MCF 10A (cell line): Measurements from ENCODE around the gene PIK3CG. TPM values are rescaled to one million over a fixed set of nuclear protein-coding genes. Genes with fewer than 3 reads are reported as not detected.
"Not testable (repeated sequence)": the region's sequence is repeated elsewhere in the genome, so short reads cannot be mapped to it uniquely, and the experiment has no call there.

Experiments
- BruUV-seq: library from RNA; stranded (reverse); fragments of 400-500 nt; replicated peaks from 2 replicates; lab custom pipeline; 2021; lab: Mats Ljungman, UMichigan
- CTCF ChIA-PET: fragments of 300-600 bp; sonication (Branson Sonifier 250); formaldehyde crosslinking; extraction: SDS; loops from one replicate; lab custom pipeline; 2021; ENCODE audit warnings: antibody characterized with exemption, inconsistent platforms; lab: Yijun Ruan, JAX
- POLR2A ChIA-PET: fragments of 300-600, 350-650 bp; sonication (Branson Sonifier 250); formaldehyde crosslinking; extraction: SDS; loops from one replicate; lab custom pipeline; 2020; ENCODE audit warnings: antibody characterized with exemption, inconsistent platforms; lab: Yijun Ruan, JAX
- DNase-seq: peaks from one replicate; pipeline ENCODE4 v3.0.0-alpha.2; 2018; ENCODE audit not compliant: unreplicated experiment
- H3K27ac Mint-ChIP-seq: one replicate; pipeline ENCODE4 v1.8.0; 2022; ENCODE audit warnings: mild to moderate bottlenecking, low read depth, mixed read lengths; ENCODE audit not compliant: unreplicated experiment
- H3K27me3 Mint-ChIP-seq: one replicate; pipeline ENCODE4 v1.8.0; 2022; ENCODE audit warnings: mixed read lengths; ENCODE audit not compliant: insufficient read depth, unreplicated experiment
- H3K36me3 Mint-ChIP-seq: one replicate; pipeline ENCODE4 v1.8.0; 2022; ENCODE audit warnings: mild to moderate bottlenecking, moderate library complexity, mixed read lengths; ENCODE audit not compliant: insufficient read depth, unreplicated experiment
- H3K4me1 Mint-ChIP-seq: one replicate; pipeline ENCODE4 v1.8.0; 2022; ENCODE audit warnings: mixed read lengths; ENCODE audit not compliant: insufficient read depth, unreplicated experiment
- H3K4me3 Mint-ChIP-seq: one replicate; pipeline ENCODE4 v1.8.0; 2022; ENCODE audit warnings: mild to moderate bottlenecking, moderate library complexity, mixed read lengths; ENCODE audit not compliant: unreplicated experiment
- H3K9me3 Mint-ChIP-seq: one replicate; pipeline ENCODE4 v1.8.0; 2022; ENCODE audit warnings: mixed read lengths; ENCODE audit not compliant: unreplicated experiment
- intact Hi-C: fragments of 100-400 bp; cut with micrococcal nuclease; formaldehyde crosslinking; loops from 2 replicates; pipeline ENCODE4 v1.14.1; 2022
- total RNA-seq: library from RNA; stranded (reverse); gene quantifications from 2 replicates; pipeline ENCODE4 v1.2.3, GENCODE V29; 2022
- TF ChIP-seq, protein P1 (sequence below): fragments of 200-600 bp; IDR thresholded peaks from one replicate; pipeline ENCODE4 v1.8.0; 2022; ENCODE audit warnings: antibody characterized with exemption, mild to moderate bottlenecking; ENCODE audit not compliant: unreplicated experiment

PIK3CG gene
- total RNA-seq, 1 experiment from 2014 or later = not detected

DNA sequence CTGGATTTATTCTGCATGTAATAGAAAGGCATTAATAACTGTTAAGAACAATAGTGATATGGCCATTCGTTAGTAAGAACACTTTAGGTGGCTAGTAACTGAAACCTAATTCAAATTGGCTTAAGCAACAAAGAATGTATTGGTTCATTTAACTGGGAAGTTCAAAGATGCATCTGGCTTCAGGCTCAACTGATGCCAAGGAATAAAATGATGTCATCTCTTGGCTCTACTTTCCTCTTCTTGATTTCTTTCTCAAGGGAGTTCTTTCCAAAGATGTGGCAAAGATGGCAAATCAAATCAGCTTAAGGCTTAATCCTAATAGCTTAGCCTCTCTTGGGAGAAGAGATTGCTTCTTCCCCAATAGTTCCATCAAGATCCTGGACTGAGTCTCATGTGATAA, 51.6 kb downstream of the PIK3CG start:
- Mint-ChIP-seq H3K36me3 (no peaks in the 10 kb centered on the region), H3K27ac (no peak overlapping the region), H3K27me3 (peaks cover 33% of the 10 kb centered on the region), H3K9me3 (peaks cover 7% of the 10 kb centered on the region), H3K4me1 (no peaks in the 10 kb centered on the region), H3K4me3 (no peak overlapping the region)
- no peak for DNase-seq
- intact Hi-C loops = no loop called here
- BruUV-seq = no TSS peak
- POLR2A ChIA-PET = no interaction called here
- TF ChIP-seq, protein P1, sequence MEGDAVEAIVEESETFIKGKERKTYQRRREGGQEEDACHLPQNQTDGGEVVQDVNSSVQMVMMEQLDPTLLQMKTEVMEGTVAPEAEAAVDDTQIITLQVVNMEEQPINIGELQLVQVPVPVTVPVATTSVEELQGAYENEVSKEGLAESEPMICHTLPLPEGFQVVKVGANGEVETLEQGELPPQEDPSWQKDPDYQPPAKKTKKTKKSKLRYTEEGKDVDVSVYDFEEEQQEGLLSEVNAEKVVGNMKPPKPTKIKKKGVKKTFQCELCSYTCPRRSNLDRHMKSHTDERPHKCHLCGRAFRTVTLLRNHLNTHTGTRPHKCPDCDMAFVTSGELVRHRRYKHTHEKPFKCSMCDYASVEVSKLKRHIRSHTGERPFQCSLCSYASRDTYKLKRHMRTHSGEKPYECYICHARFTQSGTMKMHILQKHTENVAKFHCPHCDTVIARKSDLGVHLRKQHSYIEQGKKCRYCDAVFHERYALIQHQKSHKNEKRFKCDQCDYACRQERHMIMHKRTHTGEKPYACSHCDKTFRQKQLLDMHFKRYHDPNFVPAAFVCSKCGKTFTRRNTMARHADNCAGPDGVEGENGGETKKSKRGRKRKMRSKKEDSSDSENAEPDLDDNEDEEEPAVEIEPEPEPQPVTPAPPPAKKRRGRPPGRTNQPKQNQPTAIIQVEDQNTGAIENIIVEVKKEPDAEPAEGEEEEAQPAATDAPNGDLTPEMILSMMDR = no peak
- CTCF ChIA-PET = no interaction called here

DNA sequence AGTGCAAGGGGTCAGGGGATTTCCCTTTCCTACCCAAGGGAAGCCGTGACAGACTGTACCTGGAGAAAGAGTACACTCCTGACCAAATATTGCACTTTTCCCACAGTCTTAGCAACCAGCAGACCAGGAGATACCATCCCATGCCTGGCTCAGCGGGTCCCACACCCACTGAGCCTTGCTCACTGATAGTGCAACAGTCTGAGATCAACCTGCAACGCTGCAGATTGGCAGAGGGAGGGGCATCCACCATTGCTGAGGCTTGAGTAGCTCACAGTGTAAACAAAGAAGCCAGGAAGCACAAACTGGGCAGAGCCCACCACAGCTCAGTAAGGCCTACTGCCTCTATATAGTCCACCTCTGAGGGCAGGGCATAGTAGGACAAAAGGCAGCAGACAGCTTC, 53.9 kb downstream of the PIK3CG start:
- Mint-ChIP-seq H3K4me3 (no peak overlapping the region), H3K36me3 (no peaks in the 10 kb centered on the region), H3K9me3 (peaks cover 7% of the 10 kb centered on the region), H3K4me1 (no peaks in the 10 kb centered on the region), H3K27ac (no peak overlapping the region), H3K27me3 (peaks cover 29% of the 10 kb centered on the region)
- ChIA-PET CTCF (no interaction called here), POLR2A (no interaction called here)
- intact Hi-C loops = no loop called here
- TF ChIP-seq, protein P1 = no peak
- no TSS peak for BruUV-seq
- DNase-seq = no peak

DNA sequence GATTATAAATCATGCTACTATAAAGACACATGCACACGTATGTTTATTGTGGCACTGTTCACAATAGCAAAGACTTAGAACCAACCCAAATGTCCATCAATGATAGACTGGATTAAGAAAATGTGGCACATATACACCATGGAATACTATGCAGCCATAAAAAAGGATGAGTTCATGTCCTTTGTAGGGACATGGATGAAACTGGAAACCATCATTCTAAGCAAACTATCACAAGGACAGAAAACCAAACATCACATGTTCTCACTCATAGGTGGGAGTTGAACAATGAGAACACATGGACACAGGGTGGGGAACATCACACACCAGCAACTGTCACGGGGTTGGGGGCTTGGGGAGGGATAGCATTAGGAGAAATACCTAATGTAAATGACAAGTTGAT, 59.4 kb downstream of the PIK3CG start:
- intact Hi-C loops, BruUV-seq, POLR2A ChIA-PET, CTCF ChIA-PET, H3K36me3 Mint-ChIP-seq, H3K9me3 Mint-ChIP-seq, H3K27ac Mint-ChIP-seq, DNase-seq, H3K4me1 Mint-ChIP-seq, H3K4me3 Mint-ChIP-seq: not testable (repeated sequence)
- peaks cover 28% of the 10 kb centered on the region for H3K27me3 Mint-ChIP-seq

DNA sequence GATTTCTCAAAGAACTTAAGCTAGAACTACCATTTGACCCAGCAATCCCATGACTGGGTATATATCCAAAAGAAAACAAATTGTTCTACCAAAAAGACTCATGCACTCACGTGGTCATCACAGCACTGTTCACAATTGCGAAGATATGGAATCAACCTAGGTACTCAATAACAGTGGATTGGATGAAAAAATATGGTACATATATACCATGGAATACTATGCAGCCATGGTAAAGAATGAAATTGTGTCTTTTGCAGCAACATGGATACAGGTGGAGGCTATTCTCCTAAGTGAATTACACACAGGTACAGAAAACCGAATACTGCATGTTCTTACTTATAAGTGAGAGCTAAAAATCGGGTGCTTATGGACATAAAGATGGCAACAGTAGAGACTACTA, 61.8 kb downstream of the PIK3CG start:
- Mint-ChIP-seq H3K4me1 (no peaks in the 10 kb centered on the region), H3K27me3 (peaks cover 4% of the 10 kb centered on the region), H3K4me3 (no peak overlapping the region), H3K27ac (no peak overlapping the region), H3K9me3 (no peaks in the 10 kb centered on the region), H3K36me3 (no peaks in the 10 kb centered on the region)
- no TSS peak for BruUV-seq
- ChIA-PET POLR2A (interaction anchor here (1.0 kb wide), 1 partner anchor 14 kb away, joined by 3 read pairs; no protein-coding TSS in a partner anchor), CTCF (no interaction called here)
- TF ChIP-seq, protein P1 = no peak
- DNase-seq = no peak
- intact Hi-C loops = no loop called here

DNA sequence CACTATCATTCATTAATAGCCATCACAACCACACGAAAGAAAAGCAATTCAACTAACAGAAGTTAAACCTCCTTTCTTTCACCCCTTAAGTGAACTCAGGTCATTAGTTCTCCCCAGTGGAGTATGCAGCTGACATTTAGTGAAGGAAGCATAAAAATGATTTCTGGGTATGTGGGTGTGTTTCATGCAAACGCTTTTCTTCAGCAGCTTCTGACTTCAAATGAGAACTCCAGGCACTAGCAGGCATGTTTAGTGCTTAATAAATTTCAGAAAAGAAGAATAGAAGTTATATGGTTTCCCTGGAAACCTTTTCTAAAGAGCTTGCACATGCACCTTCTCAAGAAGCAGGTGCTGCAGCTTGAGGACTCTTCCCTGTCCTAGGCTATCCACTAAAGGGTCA, 62.5 kb downstream of the PIK3CG start:
- no peaks in the 10 kb centered on the region for H3K36me3 Mint-ChIP-seq
- ChIA-PET CTCF (interaction anchor here (0.8 kb wide), 1 partner anchor 19 kb away, joined by 3 read pairs; no protein-coding TSS in a partner anchor), POLR2A (interaction anchor here (0.5 to 1.0 kb wide), 3 partner anchors 15 to 644 kb away, joined by 3 read pairs; no protein-coding TSS in a partner anchor)
- DNase-seq = no peak
- intact Hi-C loops = no loop called here
- no peak overlapping the region for H3K4me3 Mint-ChIP-seq
- H3K4me1 Mint-ChIP-seq = no peaks in the 10 kb centered on the region
- no peak overlapping the region for H3K27ac Mint-ChIP-seq
- H3K9me3 Mint-ChIP-seq = no peaks in the 10 kb centered on the region
- no TSS peak for BruUV-seq
- TF ChIP-seq, protein P1 = no peak
- H3K27me3 Mint-ChIP-seq = peaks cover 7% of the 10 kb centered on the region

DNA sequence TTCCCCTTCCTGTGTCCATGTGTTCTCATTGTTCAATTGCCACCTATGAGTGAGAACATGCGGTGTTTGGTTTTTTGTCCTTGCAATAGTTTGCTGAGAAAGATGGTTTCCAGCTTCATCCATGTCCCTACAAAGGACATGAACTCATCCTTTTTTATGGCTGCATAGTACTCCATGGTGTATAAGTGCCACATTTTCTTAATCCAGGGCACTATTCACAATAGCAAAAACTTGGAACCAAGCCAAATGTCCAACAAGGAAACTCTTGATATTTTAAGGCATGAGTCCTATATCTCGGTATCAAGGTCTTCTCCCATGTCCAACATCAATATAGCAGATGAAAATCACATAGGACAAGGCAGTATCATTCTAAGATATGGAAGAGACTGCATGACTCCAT, 64.5 kb downstream of the PIK3CG start:
- H3K27me3 Mint-ChIP-seq = peaks cover 11% of the 10 kb centered on the region
- intact Hi-C loops, H3K4me1 Mint-ChIP-seq, H3K9me3 Mint-ChIP-seq, H3K27ac Mint-ChIP-seq, BruUV-seq, H3K4me3 Mint-ChIP-seq, DNase-seq, H3K36me3 Mint-ChIP-seq: not testable (repeated sequence)
- ChIA-PET CTCF (interaction anchor here (0.6 kb wide), 1 partner anchor 174 kb away, joined by 3 read pairs; no protein-coding TSS in a partner anchor), POLR2A (interaction anchor here (0.7 to 1.5 kb wide), 2 partner anchors 10 to 221 kb away, joined by 3 to 4 read pairs; no protein-coding TSS in a partner anchor)
